ENCODE data around the gene EXOC6B.
"Not testable (repeated sequence)": the region's sequence is repeated elsewhere in the genome, so short reads cannot be mapped to it uniquely, and the experiment has no call there.

The EXOC6B gene

DNA sequence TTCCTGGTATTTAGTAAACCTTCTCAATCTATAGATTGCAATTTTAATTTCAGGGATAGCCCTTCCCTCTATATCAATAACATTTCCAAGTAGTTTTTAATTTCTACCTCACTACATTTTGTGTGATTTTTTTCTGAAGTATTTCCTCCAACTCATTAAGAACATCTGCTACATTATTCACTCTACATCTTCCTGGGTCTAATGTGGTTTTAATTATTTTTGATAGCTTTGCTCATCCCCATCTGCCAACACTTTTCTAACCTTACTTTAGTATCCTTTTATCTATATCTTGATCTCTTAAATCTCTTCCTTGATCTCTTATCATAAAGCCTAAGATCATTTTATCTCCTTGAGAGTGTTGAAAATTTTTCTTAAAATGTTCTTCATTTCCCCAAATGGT is 399.8 kb downstream of the EXOC6B start:
- DNase-seq: no peak

DNA sequence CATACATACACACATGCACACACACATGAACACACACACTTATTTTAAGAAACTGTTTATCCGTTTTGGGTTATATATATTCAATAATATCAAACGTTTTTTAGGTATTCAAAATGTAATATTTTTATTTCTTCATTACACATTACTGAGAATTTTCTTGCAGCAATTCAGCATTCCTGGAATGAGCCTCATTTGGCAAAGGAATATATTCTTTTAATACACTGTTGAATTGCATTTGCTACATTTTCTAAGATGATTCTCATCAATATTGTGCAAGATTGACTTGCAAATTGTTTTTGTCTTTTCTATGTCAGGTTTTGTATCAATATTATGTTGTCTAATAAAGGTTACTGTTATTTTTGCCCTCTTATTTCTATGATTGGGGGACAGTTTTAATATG is 402.1 kb downstream of the EXOC6B start:
- DNase-seq: no peak

DNA sequence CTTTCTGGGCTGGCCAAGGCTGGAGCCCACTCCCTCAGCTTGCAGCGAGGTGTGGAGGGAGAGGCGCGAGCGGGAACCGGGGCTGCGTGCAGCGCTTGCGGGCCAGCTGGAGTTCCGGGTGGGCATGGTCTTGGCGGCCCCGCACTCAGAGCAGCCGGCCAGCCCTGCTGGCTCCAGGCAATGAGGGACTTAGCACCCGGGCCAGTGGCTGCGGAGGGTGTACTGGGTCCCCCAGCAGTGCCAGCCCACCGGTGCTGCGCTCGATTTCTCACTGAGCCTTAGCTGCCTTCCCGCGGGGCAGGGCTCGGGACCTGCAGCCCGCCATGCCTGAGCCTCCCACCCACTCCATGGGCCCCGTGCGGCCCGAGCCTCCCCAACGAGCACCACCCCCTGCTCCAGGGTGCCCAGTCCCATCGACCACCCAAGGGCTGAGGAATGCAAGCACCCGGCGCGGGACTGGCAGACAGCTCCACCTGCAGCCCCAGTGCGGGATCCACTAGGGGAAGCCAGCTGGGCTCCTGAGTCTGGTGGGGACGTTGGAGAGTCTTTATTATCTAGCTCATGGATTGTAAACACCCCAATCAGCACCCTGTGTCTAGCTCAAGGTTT is 404.0 kb downstream of the EXOC6B start:
- not testable (repeated sequence) for DNase-seq

DNA sequence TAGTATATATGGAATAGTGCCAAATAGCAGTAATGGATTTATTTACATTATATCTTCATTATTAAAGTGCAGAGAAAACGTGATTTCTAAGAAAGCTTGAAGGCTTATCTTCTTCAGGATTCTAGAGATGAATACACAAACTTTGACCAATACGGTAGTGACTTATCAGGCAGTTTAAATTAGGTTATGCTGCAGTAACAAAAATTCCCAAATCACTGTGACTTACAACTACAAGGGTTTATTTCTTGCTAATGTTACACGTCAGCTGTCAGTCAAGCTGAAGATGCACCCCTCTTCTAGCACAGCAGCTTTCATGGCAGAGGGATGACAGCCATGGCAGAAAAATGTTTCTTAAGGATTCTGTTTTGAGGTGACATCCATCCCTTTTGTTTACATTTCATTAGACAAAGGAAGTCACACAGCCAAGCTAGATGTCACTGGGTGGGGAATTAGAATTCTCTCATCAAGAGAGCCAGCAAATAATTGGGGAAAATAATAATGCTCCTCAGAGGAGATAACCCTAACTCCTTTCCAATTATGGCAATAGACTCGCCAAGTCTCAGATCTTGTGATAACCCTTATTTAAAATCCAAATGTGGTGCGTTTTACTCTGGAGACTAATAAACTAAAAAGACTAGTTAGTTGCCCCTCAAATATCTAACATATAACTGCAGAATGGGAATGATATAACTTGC is 409.9 kb downstream of the EXOC6B start:
- DNase-seq: no peak

DNA sequence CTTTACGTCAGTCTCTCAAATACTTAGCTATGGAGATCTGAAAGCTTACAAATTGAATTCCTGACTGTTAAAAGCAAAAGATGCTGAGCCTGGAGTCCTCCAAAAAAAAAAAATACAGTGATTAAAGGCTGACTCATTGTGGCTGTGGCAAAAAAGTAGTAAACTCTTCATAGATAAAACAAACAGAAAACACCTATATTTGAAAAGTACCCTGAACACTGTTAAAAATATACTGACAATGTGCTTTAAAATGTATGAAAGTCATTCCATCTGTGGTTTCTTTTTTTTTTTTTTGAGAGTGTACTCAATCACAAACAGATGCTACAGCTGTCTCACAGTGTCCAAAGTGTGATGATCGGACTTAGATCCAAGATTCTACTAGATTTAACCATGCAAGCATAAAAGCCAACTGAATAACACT is 410.6 kb downstream of the EXOC6B start:
- DNase-seq: no peak

DNA sequence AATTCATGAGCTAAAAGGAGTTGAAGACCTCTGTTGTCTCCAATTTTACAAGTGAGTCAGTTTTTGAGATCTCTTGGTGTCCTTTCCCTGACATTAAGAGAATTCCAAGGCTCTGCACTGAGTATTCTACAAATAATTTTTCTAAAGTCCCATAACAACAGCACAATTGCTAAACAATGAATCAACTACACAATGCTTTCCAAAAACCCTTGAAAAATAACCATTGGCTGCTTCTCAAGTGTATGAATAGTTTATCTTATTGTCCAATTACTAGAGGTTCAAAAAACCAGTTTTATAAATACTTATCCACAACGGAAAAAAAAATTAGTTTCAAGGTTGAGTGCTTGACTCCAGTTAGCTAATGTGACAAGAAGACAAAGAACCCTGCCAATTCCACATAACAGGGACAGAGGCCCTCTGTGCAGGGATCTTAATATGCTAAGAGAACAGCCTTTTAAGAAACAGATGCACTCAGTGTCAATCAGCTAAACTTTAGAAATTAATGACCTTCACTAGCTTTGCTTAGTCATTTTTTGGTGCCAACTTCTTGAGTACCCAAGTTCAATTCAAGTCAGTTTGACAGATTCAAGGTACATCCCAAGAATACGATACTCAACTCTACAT is 411.6 kb downstream of the EXOC6B start:
- DNase-seq: no peak

DNA sequence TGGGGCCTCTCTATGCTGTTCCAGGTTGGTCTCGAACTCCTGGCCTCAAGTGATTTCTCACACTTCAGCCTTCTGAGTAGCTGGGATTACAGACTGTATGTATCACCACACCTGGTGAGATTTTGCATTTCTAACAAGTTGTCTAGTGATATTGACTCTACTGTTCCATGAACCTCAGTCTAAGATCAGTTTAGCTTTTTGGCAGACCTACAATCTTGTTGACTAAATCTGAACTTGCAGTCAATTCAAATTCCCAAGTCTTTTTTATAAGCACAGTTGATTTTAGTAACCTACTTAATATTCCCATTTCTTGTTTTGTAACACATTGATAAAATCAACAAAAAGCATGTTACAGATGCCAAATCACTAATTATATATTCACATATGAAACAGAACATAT is 412.1 kb downstream of the EXOC6B start:
- no peak for DNase-seq

DNA sequence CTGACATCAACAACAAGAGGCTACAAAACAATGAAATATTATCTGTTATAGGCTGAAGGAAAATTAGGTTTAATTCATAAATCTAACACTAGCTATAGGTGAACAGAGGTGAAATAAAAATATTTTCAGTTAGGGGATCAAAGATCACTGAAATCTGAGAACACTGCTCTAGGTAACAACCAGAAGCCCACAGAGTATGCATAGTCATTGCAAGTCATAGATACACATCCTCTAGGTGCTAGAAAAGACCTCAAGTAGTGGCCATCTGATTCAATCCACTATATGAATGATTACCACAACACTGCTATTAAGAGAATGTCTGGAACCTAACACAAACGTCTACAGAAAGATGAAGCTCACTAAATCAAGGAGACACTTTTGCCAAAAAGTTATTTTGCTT is 413.6 kb downstream of the EXOC6B start:
- no peak for DNase-seq

DNA sequence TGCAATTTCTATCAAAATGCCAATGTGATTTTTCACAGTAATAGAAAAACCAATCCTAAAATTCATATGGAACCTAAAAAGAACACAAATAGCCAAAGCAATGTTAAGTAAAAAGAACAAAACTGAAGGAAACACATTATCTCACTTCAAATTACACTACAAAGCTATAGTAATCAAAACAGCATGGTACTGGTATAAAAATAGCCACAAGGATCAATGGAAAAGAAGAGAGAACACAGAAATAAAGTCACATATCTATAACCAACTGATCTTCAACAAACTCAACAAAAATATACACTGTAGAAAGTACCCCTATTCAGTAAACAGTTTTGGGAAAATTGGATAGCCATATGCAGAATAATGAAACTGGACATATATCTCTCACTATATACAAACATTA is 426.0 kb downstream of the EXOC6B start:
- no peak for DNase-seq

DNA sequence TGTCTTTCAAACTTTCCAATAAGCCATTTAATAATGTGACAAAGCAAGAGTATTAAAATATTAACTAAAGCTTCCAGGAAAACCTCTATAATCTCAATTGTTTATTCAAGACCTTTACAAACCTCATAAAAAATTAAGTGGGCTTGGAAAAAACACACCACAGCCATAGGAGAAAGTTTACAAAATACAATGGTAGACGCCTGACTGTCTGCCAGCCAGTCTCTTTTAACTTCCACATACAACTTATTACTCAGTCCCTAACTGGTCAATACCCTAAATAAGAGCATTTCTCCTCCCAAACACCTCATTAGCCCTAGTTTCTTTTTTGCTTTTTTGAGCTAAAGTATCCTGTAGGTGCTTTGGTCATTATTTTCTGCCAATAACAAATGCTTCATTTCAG is 430.7 kb downstream of the EXOC6B start:
- DNase-seq: no peak

DNA sequence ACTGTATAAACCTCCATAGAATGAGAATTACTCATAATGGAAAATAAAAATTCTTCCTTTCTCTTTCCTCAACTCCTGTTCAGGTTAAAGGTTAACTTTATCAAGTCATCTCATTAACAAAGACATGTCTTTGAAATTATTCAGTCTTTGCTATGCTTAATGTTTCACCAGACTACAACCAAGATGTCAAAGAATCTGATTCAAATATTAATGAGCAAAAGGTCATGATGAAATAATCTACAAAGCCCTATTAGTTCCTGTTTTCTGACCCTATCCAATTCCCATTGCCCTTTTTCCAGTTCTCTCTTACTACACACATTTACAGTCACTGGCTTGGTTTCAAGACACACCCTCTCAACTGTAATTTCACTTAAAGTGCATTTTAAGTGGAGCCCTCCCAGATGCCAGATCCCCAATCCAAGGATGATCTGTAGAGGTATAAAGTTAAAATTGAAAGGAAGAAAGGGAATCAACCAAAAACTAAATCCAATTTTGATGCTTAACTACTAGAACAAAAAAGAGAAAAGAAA is 431.2 kb downstream of the EXOC6B start:
- no peak for DNase-seq

DNA sequence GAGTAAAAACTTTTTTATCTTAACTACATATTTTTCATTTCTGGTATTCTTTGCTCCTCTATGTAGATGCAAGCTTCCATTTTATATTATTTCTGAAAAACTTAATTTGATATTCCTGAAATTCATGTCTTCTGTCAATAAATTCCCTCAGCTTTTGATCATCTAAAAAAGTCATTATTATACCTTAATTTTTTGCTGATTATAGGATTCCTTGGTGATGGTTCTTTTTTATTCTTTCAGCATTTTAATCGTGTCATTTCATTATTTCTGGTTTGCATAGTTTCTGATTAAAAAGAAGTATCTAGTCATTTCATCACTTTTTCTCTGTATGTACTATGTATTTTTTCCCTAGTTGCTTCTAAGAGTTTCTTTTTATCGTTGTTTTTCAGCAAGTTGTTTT is 436.4 kb downstream of the EXOC6B start:
- no peak for DNase-seq

DNA sequence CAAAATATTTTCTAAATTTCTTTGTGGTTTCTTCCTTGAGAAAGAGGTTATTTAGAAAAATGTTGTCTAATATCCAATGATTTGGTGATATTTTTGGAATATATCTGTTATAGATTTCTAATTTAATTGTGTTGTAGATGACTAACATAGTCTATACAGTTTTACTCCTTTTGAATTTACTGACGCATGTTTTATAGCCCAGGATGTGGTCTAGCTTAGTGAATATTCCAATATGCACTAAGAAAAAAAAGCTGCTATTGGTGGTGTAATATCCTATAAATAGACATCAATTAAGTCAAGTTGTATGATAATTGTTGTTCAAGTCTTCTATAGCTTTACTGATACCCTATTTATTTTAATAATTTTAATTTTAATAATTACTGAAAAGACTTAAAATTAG is 437.6 kb downstream of the EXOC6B start:
- DNase-seq: no peak

DNA sequence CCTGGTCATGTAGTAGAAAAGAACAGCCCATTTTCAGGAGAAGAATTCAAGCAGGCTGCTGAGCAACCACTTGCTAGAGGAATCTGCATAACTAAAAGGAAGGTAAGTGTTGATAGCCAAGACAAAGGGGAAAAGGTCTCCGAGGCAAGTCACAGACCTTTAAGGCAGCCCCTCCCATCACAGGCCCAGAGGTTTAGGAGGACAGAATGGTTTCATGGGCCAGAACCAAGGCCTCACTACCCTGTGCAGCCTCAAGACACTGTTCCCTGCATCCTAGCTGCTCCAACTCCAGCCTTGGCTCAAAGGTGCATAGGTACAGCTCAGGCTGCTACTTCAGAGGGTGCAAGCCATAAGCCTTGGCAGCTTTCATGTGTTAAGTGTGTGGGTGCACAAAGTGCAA is 439.5 kb downstream of the EXOC6B start:
- DNase-seq: no peak

DNA sequence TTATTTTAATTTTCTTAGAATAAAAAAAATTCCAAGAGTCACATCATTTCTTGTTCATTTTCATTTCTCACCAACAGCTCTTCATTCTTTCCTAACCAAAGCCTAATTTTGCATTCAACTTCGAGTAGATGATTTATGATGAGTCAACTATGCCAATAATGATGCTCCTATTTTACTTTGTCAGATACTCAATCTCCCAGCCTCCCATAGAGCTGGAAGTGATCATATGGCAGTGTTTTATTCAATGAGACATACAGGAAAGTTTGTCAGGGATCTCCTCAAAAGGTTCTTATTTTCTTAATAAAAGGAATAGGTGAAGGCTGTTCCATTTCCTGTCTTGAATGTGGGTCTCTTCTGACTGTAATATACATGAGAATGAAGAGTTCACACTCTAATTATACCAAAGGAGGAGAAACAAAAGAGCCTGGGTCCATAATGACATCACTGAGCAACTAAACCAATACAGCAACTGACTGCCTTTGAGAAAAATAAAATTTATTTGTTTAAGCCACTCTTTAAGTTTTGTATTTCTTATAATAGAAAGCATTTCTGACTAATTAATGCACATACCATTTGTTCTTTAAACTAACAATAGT is 447.0 kb downstream of the EXOC6B start:
- DNase-seq: no peak

DNA sequence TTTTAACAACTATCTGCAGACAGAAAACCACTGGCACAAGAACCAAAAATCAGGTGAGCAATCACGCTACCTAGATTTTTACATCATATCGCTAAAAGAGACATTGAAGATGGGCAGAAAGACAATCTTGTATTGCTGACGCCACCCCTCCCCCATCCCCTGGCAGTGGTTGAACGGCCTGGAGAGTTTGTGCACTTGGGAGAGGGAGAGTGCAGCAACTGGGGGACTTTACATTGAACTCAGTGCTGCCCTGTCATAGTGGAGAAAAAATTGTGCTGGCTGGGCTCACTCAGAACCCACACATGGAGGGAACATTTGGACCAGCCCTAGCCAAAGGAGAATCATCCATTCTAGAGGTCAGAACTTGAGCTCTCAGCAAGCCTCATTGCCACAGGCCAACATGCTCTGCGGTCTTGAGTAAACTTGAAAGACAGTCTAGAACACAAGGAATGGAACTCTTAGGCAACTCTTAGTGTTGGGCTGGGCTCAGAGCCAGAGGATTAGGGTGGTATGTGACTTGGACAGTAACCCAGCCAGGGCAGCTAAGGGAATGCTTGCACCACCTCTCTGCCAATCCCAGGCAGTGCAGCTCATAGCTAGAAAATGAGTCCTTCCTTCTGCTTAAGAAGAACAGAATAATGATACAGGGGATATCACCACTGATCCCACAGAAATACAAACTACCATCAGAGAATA is 458.2 kb downstream of the EXOC6B start:
- no peak for DNase-seq

DNA sequence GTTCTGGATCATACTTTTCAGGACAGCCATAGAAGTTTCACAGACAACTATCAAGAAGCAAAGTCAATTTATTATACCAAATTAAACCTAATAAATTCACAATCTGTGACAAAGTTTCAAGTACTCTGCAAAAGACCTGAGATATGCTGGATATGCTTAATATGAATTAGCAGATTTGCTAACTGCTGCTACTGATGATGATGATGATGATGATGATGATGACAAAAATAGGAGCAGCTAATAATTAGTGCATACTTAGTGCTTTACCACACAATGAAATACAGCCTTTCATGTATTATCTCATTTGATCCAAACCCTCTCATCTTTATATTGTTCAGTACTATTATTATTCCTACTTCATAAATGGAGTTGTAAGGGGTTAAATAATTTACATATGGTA is 462.4 kb downstream of the EXOC6B start:
- no peak for DNase-seq

DNA sequence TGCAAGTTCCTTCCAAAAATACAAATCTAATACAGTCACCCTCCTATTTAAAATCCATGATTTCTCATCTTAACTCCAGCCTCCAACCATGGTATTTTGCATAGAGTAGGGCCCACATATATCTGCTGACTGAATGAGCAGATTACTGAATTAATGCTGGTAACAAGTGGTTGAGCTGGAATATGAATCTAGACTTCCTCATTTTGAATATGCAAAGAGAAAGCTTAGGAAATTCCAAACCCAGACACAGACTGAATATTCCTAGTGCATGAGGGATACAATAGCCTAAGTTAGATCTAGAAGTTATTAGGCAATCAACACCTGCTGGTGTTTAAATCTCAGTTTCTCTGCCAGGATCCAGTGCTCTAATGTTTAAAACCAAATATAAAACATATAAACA is 463.1 kb downstream of the EXOC6B start:
- DNase-seq: no peak

DNA sequence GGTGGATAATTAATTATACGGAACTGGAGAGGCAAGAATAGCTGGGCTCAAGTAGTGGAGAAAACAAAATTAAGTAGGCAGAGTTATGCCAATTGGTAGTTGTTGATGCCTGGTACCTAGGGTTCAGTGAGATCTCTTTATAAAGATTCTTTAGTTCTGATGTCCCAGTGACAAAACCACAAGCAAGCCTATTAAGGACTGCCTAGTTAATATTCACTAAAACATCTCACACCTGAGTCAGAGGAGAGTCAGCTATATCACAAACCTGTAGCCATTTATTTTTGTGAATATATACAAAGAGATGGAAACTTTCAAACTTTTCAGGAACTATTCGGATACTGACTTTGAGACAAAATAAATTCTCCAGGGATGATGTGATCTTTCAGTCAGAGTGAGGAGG is 464.3 kb downstream of the EXOC6B start:
- no peak for DNase-seq

DNA sequence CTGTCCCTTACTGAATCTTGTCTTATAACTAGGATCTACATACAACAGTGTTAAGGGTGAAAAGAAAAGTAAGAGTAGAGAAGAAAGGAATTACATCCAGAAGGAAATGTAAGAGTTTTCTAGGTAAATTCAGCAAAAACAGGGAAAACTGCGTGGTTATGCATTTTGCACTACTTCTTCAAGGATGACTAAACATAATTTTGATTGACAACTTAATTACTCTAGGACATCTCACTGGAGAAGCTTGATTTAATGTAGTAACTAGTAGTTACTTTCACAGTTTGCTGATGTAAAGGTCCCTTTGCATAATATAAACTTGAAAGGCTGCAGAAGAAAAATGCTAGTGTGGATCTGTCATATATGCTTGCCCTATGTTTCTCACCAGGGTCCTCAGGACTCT is 464.8 kb downstream of the EXOC6B start:
- no peak for DNase-seq

DNA sequence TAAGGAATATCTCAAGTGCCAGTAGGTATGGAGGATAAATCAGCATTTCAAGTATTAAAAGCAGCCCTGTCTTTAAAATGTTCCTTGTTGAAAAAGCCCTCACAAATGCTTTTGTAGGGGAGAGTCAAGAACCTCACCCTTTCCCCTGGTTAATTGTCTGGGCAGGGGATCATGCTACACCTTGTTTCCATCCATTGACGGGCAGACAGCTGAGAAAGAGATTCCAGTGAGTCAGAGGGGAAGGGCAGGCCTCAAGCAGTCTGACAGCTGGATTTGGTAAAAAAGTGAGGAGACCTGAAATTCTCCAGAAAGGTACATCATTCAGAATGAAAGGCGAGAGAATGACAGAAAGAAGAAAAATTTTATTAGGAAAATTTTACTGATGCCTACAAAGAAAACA is 475.0 kb downstream of the EXOC6B start:
- no peak for DNase-seq

DNA sequence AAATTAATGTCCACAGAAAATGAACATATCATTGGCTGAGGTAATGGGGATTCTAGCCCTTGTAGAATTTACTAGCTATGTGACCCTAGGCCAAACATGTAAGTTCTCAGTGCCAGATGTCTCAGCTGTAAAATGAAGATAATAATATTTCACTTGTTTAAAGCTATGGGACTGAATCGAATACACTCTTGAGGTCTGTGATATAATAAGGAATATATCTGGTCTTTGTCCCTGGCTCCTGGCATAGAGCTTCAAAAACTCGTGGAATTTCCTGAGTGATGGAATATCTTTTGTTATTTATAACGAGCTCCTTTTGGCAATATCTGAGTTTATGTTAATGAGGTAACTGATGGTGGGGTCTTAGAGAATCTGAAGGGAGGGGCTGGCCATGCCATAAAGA is 476.8 kb downstream of the EXOC6B start:
- DNase-seq: no peak

DNA sequence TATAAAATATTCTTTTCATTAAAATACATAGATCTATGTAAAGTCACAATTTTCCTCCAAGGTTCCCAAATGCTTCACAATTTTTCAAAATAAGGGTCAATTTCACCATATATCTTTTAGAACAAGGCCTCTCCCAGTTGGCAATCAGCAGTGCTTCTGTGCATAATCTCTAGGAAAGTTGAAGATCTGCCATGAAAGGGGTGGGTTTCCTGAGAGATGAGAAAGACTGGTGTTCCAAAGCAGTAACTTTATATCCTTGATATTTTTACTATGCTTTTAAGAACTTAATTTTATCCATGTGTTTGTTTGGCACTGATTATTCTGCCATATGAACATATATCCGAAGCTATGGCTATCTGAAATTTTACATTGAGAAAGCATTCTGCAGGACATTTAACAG is 478.8 kb downstream of the EXOC6B start:
- no peak for DNase-seq

Measured in stimulated activated CD4-positive, alpha-beta T cell treated with anti-CD3 and anti-CD28 coated beads, Interleukin-2, amount 100 ng/mL, for 24 hours (primary cell).